HCT116 (cell line): ENCODE measurements around the gene RBM19. TPM values are rescaled to one million over a fixed set of nuclear protein-coding genes. Genes with fewer than 3 reads are reported as not detected.
"Not testable (repeated sequence)": the region's sequence is repeated elsewhere in the genome, so short reads cannot be mapped to it uniquely, and the experiment has no call there.

Source experiments
- ATAC-seq: fragments of 200-7000 bp; cut with Tn5 transposase; 2 replicates; pipeline ENCODE4 v1.9.1; 2020; ENCODE audit warnings: mild to moderate bottlenecking, moderate library complexity
- BruUV-seq: library from RNA; stranded (reverse); fragments of 400-500 nt; replicated peaks from 2 replicates; lab custom pipeline; 2021; lab: Mats Ljungman, UMichigan
- CTCF ChIA-PET: fragments of 300-600 bp; sonication (Branson Sonifier 250); formaldehyde crosslinking; loops from one replicate; lab custom pipeline; 2021; ENCODE audit warnings: antibody characterized with exemption; lab: Charles Lee
- POLR2A ChIA-PET: fragments of 300-600, 350-600 bp; sonication (Branson Sonifier 250); formaldehyde crosslinking; loops from one replicate; lab custom pipeline; 2021; ENCODE audit warnings: antibody characterized with exemption; lab: Charles Lee
- RAD21 ChIA-PET, 2 experiments: fragments of 300-600 bp; sonication (Branson Sonifier 250); formaldehyde crosslinking; loops; one replicate each; lab custom pipeline; 2023; ENCODE audit warnings: low total read pairs in 2 of 2; ENCODE audit not compliant: uncharacterized antibody in 2 of 2, unreplicated experiment in 2 of 2, low non-redundant PET in 1 of 2; lab: Charles Lee
- DNase-seq: peaks from one replicate; pipeline ENCODE4 v3.0.0-alpha.2; 2010; ENCODE audit warnings: low read depth, low spot score
- H2AFZ ChIP-seq: fragments of 200-600 bp; shearing (Covaris generic), sonication (generic); 2 replicates; pipeline ENCODE4 v1.6.1; 2017; ENCODE audit warnings: low read depth, mixed run types, mixed read lengths, antibody characterized with exemption, low read length; ENCODE audit not compliant: poor library complexity, severe bottlenecking
- H3K27ac ChIP-seq: 2 replicates; pipeline ENCODE4 v1.5.1; 2012; ENCODE audit warnings: low read depth, low read length
- H3K27me3 ChIP-seq: fragments of 200-600 bp; sonication (generic); 2 replicates; pipeline ENCODE4 v1.6.1; 2016; ENCODE audit warnings: mixed run types, low read length, mixed read lengths; ENCODE audit not compliant: insufficient read depth
- H3K36me3 ChIP-seq, 2 experiments: fragments of 200-500 bp in 1 of 2; fragments of 200-600 bp in 1 of 2; sonication (Bioruptor generic) in 1 of 2; sonication (generic) in 1 of 2; 2 replicates each; pipeline versions ENCODE4 v1.5.1 to v1.6.1; 2014 to 2016; ENCODE audit warnings: low read length in 2 of 2, inconsistent platforms in 1 of 2, mixed read lengths in 1 of 2, mixed run types in 1 of 2; ENCODE audit not compliant: insufficient read depth in 2 of 2, control insufficient read depth in 1 of 2
- H3K4me1 ChIP-seq, 2 experiments: fragments of 200-600 bp in 1 of 2; sonication (generic) in 1 of 2; 2 replicates each; pipeline versions ENCODE4 v1.5.1 to v1.6.1; 2012 to 2017; ENCODE audit warnings: low read length in 2 of 2, inconsistent platforms in 1 of 2, mild to moderate bottlenecking in 1 of 2, mixed read lengths in 1 of 2, mixed run types in 1 of 2, moderate library complexity in 1 of 2; ENCODE audit not compliant: insufficient read depth in 2 of 2, control insufficient read depth in 1 of 2
- H3K4me2 ChIP-seq: fragments of 200-600 bp; sonication (generic); 2 replicates; pipeline ENCODE4 v1.6.1; 2017; ENCODE audit warnings: mixed run types, low read length, mixed read lengths
- H3K4me3 ChIP-seq, 2 experiments: fragments of 200-600 bp in 1 of 2; sonication (generic) in 1 of 2; replicated peaks in 1 of 2; 2 replicates each; pipeline ENCODE4 v1.5.1; 2011 to 2016; ENCODE audit warnings: low read length in 2 of 2, control low read depth in 1 of 2, low read depth in 1 of 2, mild to moderate bottlenecking in 1 of 2, mixed read lengths in 1 of 2, mixed run types in 1 of 2
- H3K79me2 ChIP-seq: fragments of 200-600 bp; sonication (generic); 2 replicates; pipeline ENCODE4 v1.6.1; 2017; ENCODE audit warnings: mild to moderate bottlenecking, mixed run types, low read length, moderate library complexity, mixed read lengths; ENCODE audit not compliant: insufficient read depth
- H3K9ac ChIP-seq: fragments of 200-600 bp; sonication (generic); 2 replicates; pipeline ENCODE4 v1.6.1; 2016; ENCODE audit warnings: low read length, mixed read lengths
- H3K9me2 ChIP-seq: fragments of 200-600 bp; sonication (generic), shearing (Covaris generic); 2 replicates; pipeline ENCODE4 v1.6.1; 2017; ENCODE audit warnings: mixed run types, mild to moderate bottlenecking, moderate library complexity; ENCODE audit not compliant: insufficient read depth
- H3K9me3 ChIP-seq, 2 experiments: fragments of 200-500 bp in 1 of 2; fragments of 200-600 bp in 1 of 2; sonication (Bioruptor generic) in 1 of 2; sonication (generic) in 1 of 2; 2 replicates each; pipeline ENCODE4 v1.6.1; 2014 to 2017; ENCODE audit warnings: low read length in 2 of 2, mixed read lengths in 2 of 2, inconsistent platforms in 1 of 2, low read depth in 1 of 2, mild to moderate bottlenecking in 1 of 2, mixed run types in 1 of 2, moderate library complexity in 1 of 2; ENCODE audit not compliant: control insufficient read depth in 1 of 2, insufficient read depth in 1 of 2
- H4K20me1 ChIP-seq: fragments of 200-600 bp; sonication (generic), shearing (Covaris generic); 2 replicates; pipeline ENCODE4 v1.6.1; 2017; ENCODE audit warnings: mixed run types, mild to moderate bottlenecking, moderate library complexity; ENCODE audit not compliant: insufficient read depth
- CBX3 ChIP-seq: IDR thresholded peaks from 2 replicates; pipeline ENCODE4 v1.6.1; 2012; ENCODE audit warnings: low read depth
- CEBPB ChIP-seq: IDR thresholded peaks from 2 replicates; pipeline ENCODE4 v1.6.1; 2012; ENCODE audit warnings: low read depth
- EZH2 ChIP-seq: fragments of 200-600 bp; sonication (generic); IDR thresholded peaks from 2 replicates; pipeline ENCODE4 v1.6.1; 2017; ENCODE audit warnings: antibody characterized with exemption, mixed run types
- FOSL1 ChIP-seq: IDR thresholded peaks from 2 replicates; pipeline ENCODE4 v1.6.1; 2012; ENCODE audit warnings: low read depth
- POLR2A ChIP-seq: IDR thresholded peaks from 2 replicates; pipeline ENCODE4 v1.7.0; 2011; ENCODE audit warnings: borderline replicate concordance; ENCODE audit not compliant: insufficient read depth, insufficient read length; ENCODE audit errors: extremely low read depth
- SP1 ChIP-seq: IDR thresholded peaks from 2 replicates; pipeline ENCODE4 v1.6.1; 2012; ENCODE audit warnings: low read depth
- ZFX ChIP-seq: fragments of 450-650 bp; IDR thresholded peaks from 2 replicates; pipeline ENCODE4 v1.6.1; 2017
- ZNF274 ChIP-seq: fragments of 200-500 bp; sonication (Bioruptor generic); IDR thresholded peaks from 2 replicates; pipeline ENCODE4 v1.6.1; 2014; ENCODE audit warnings: mild to moderate bottlenecking, low read depth, low read length, inconsistent platforms
- intact Hi-C: fragments of 100-400 bp; cut with micrococcal nuclease; formaldehyde crosslinking; loops from 2 replicates; pipeline ENCODE4 v1.10.0; 2022
- total RNA-seq: library from RNA; stranded (reverse); gene quantifications from one replicate; pipeline ENCODE4 v1.2.1, GENCODE V29; 2021; ENCODE audit not compliant: unreplicated experiment
- TF ChIP-seq, protein P1 (sequence below): IDR thresholded peaks from 2 replicates; pipeline ENCODE4 v1.6.1; 2011; ENCODE audit warnings: mild to moderate bottlenecking, low read length, moderate library complexity; ENCODE audit not compliant: insufficient replicate concordance; ENCODE audit errors: extremely low read depth
- TF ChIP-seq, protein P2 (sequence below): IDR thresholded peaks from 2 replicates; pipeline ENCODE4 v1.6.1; 2012; ENCODE audit warnings: low read depth
- TF ChIP-seq, protein P3 (sequence below): IDR thresholded peaks from 2 replicates; pipeline ENCODE4 v1.6.1; 2012
- TF ChIP-seq, protein P4 (sequence below): IDR thresholded peaks from 2 replicates; pipeline ENCODE4 v1.6.1; 2012

Gene RBM19
- total RNA-seq, 1 experiment from 2014 or later, result 30.7 TPM

DNA sequence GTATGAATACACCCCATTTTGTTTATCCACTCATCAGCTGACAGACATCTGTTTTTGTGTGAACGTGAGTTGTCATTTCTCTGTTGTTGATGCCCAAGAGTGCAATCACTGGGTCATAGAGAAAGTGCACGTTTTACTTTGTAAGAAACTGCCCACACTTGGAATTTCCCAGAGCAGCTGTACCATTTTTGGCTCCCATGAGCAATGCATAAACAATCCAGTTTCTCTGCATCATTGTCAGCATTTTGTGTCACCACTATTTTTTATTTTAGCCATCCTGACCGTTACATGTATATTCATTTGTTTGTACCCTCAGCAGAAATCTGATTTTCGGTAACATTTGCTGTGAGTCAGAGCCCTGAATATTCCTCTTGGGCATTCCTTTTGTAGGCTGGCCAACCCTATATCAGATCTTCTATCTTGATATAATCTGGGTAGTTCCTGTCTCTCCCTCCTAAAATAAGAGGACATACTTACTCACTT, 62.7 kb downstream of the RBM19 start:
- RAD21 ChIA-PET, result no interaction called here
- POLR2A ChIA-PET, result no interaction called here
- TF ChIP-seq FOSL1, result no peak
- TF ChIP-seq POLR2A, result no peak
- TF ChIP-seq, protein P1, sequence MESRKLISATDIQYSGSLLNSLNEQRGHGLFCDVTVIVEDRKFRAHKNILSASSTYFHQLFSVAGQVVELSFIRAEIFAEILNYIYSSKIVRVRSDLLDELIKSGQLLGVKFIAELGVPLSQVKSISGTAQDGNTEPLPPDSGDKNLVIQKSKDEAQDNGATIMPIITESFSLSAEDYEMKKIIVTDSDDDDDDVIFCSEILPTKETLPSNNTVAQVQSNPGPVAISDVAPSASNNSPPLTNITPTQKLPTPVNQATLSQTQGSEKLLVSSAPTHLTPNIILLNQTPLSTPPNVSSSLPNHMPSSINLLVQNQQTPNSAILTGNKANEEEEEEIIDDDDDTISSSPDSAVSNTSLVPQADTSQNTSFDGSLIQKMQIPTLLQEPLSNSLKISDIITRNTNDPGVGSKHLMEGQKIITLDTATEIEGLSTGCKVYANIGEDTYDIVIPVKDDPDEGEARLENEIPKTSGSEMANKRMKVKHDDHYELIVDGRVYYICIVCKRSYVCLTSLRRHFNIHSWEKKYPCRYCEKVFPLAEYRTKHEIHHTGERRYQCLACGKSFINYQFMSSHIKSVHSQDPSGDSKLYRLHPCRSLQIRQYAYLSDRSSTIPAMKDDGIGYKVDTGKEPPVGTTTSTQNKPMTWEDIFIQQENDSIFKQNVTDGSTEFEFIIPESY, result no peak
- no peak for TF ChIP-seq ZFX
- TF ChIP-seq, protein P2, sequence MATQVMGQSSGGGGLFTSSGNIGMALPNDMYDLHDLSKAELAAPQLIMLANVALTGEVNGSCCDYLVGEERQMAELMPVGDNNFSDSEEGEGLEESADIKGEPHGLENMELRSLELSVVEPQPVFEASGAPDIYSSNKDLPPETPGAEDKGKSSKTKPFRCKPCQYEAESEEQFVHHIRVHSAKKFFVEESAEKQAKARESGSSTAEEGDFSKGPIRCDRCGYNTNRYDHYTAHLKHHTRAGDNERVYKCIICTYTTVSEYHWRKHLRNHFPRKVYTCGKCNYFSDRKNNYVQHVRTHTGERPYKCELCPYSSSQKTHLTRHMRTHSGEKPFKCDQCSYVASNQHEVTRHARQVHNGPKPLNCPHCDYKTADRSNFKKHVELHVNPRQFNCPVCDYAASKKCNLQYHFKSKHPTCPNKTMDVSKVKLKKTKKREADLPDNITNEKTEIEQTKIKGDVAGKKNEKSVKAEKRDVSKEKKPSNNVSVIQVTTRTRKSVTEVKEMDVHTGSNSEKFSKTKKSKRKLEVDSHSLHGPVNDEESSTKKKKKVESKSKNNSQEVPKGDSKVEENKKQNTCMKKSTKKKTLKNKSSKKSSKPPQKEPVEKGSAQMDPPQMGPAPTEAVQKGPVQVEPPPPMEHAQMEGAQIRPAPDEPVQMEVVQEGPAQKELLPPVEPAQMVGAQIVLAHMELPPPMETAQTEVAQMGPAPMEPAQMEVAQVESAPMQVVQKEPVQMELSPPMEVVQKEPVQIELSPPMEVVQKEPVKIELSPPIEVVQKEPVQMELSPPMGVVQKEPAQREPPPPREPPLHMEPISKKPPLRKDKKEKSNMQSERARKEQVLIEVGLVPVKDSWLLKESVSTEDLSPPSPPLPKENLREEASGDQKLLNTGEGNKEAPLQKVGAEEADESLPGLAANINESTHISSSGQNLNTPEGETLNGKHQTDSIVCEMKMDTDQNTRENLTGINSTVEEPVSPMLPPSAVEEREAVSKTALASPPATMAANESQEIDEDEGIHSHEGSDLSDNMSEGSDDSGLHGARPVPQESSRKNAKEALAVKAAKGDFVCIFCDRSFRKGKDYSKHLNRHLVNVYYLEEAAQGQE, result no peak
- TF ChIP-seq ZNF274, result no peak
- TF ChIP-seq, protein P3, sequence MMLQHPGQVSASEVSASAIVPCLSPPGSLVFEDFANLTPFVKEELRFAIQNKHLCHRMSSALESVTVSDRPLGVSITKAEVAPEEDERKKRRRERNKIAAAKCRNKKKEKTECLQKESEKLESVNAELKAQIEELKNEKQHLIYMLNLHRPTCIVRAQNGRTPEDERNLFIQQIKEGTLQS, result no peak
- TF ChIP-seq EZH2, result no peak
- TF ChIP-seq, protein P4, sequence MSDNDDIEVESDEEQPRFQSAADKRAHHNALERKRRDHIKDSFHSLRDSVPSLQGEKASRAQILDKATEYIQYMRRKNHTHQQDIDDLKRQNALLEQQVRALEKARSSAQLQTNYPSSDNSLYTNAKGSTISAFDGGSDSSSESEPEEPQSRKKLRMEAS, result no peak
- TF ChIP-seq SP1, result no peak
- no peak for TF ChIP-seq CEBPB
- TF ChIP-seq CBX3, result no peak
- H3K4me3 ChIP-seq, result no peak overlapping the region
- no peaks in the 10 kb centered on the region for H3K27me3 ChIP-seq
- no TSS peak for BruUV-seq
- H3K27ac ChIP-seq, result no peak overlapping the region
- H3K79me2 ChIP-seq, result no peaks in the 10 kb centered on the region
- H3K4me2 ChIP-seq, result no peak overlapping the region
- no peaks in the 10 kb centered on the region for H3K36me3 ChIP-seq
- no peak overlapping the region for H2AFZ ChIP-seq
- no peak overlapping the region for H3K9ac ChIP-seq
- intact Hi-C loops, result no loop called here
- no peaks in the 10 kb centered on the region for H4K20me1 ChIP-seq
- no peaks in the 10 kb centered on the region for H3K4me1 ChIP-seq
- H3K9me3 ChIP-seq, result no peaks in the 10 kb centered on the region
- H3K9me2 ChIP-seq, result no peaks in the 10 kb centered on the region
- CTCF ChIA-PET, result no interaction called here
- ATAC-seq (no peak), DNase-seq (no peak)

DNA sequence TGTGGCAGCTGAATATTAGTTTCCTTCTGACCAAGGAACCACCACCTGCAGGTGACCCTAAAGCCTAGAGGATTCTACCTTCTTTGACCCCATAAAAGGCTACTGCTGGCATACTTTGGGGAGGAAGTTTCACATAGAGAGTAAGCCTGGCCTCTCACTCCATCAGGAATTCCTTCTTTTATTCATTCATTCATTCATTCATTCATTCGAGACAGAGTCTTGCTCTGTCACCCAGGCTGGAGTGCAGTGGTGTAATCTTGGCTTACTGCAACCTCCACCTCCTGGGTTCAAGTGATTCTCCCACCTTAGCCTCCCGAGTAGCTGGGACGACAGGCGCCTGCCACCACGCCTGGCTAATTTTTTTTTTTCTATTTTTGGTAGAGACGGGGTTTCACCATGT, 64.8 kb downstream of the RBM19 start:
- H3K4me3 ChIP-seq, H3K9me2 ChIP-seq, H3K9ac ChIP-seq, BruUV-seq, H3K4me2 ChIP-seq, DNase-seq, RAD21 ChIA-PET, H3K4me1 ChIP-seq, H3K79me2 ChIP-seq, H3K9me3 ChIP-seq, ATAC-seq, H4K20me1 ChIP-seq, H3K27me3 ChIP-seq, H3K36me3 ChIP-seq, intact Hi-C loops, CTCF ChIA-PET, H2AFZ ChIP-seq, POLR2A ChIA-PET, H3K27ac ChIP-seq: not testable (repeated sequence)
